MCF 10A (cell line): ENCODE measurements around the gene ACTL8. TPM values are rescaled to one million over a fixed set of nuclear protein-coding genes. Genes with fewer than 3 reads are reported as not detected.

Experiments
- BruUV-seq: library from RNA; stranded (reverse); fragments of 400-500 nt; replicated peaks from 2 replicates; lab custom pipeline; 2021; lab: Mats Ljungman, UMichigan
- CTCF ChIA-PET: fragments of 300-600 bp; sonication (Branson Sonifier 250); formaldehyde crosslinking; extraction: SDS; loops from one replicate; lab custom pipeline; 2021; ENCODE audit warnings: antibody characterized with exemption, inconsistent platforms; lab: Yijun Ruan, JAX
- POLR2A ChIA-PET: fragments of 300-600, 350-650 bp; sonication (Branson Sonifier 250); formaldehyde crosslinking; extraction: SDS; loops from one replicate; lab custom pipeline; 2020; ENCODE audit warnings: antibody characterized with exemption, inconsistent platforms; lab: Yijun Ruan, JAX
- DNase-seq: peaks from one replicate; pipeline ENCODE4 v3.0.0-alpha.2; 2018; ENCODE audit not compliant: unreplicated experiment
- H3K27ac Mint-ChIP-seq: one replicate; pipeline ENCODE4 v1.8.0; 2022; ENCODE audit warnings: mild to moderate bottlenecking, low read depth, mixed read lengths; ENCODE audit not compliant: unreplicated experiment
- H3K27me3 Mint-ChIP-seq: one replicate; pipeline ENCODE4 v1.8.0; 2022; ENCODE audit warnings: mixed read lengths; ENCODE audit not compliant: insufficient read depth, unreplicated experiment
- H3K36me3 Mint-ChIP-seq: one replicate; pipeline ENCODE4 v1.8.0; 2022; ENCODE audit warnings: mild to moderate bottlenecking, moderate library complexity, mixed read lengths; ENCODE audit not compliant: insufficient read depth, unreplicated experiment
- H3K4me1 Mint-ChIP-seq: one replicate; pipeline ENCODE4 v1.8.0; 2022; ENCODE audit warnings: mixed read lengths; ENCODE audit not compliant: insufficient read depth, unreplicated experiment
- H3K4me3 Mint-ChIP-seq: one replicate; pipeline ENCODE4 v1.8.0; 2022; ENCODE audit warnings: mild to moderate bottlenecking, moderate library complexity, mixed read lengths; ENCODE audit not compliant: unreplicated experiment
- H3K9me3 Mint-ChIP-seq: one replicate; pipeline ENCODE4 v1.8.0; 2022; ENCODE audit warnings: mixed read lengths; ENCODE audit not compliant: unreplicated experiment
- CTCF ChIP-seq: fragments of 200-600 bp; IDR thresholded peaks from one replicate; pipeline ENCODE4 v1.8.0; 2022; ENCODE audit warnings: antibody characterized with exemption, mild to moderate bottlenecking; ENCODE audit not compliant: unreplicated experiment
- intact Hi-C: fragments of 100-400 bp; cut with micrococcal nuclease; formaldehyde crosslinking; loops from 2 replicates; pipeline ENCODE4 v1.14.1; 2022
- total RNA-seq: library from RNA; stranded (reverse); gene quantifications from 2 replicates; pipeline ENCODE4 v1.2.3, GENCODE V29; 2022

Gene ACTL8
- total RNA-seq, 1 experiment from 2014 or later: 0.23 TPM

GRCh38 chr1:17837233-17838030, 82.3 kb downstream of the ACTL8 start:
- Mint-ChIP-seq H3K4me3 (no peak overlapping the region), H3K36me3 (no peaks in the 10 kb centered on the region), H3K27ac (no peak overlapping the region), H3K27me3 (peaks cover 37% of the 10 kb centered on the region), H3K4me1 (no peaks in the 10 kb centered on the region), H3K9me3 (no peaks in the 10 kb centered on the region)
- ChIA-PET CTCF (no interaction called here), POLR2A (no interaction called here)
- no TSS peak for BruUV-seq
- DNase-seq: peak; percentile 27
- TF ChIP-seq CTCF: no peak
- intact Hi-C loops: loop anchor here (10.0 kb wide), 1 partner anchor 67 kb away; no protein-coding TSS in a partner anchor

- BruUV-seq: no TSS peak
- ChIA-PET POLR2A (no interaction called here), CTCF (interaction anchor here (0.6 kb wide), 1 partner anchor 127 kb away, joined by 4 read pairs; no protein-coding TSS in a partner anchor)
- H3K27me3 Mint-ChIP-seq: peaks cover 39% of the 10 kb centered on the region
- H3K9me3 Mint-ChIP-seq: no peaks in the 10 kb centered on the region
- no peak for TF ChIP-seq CTCF
- no peak for DNase-seq
- intact Hi-C loops: loop anchor here (10.0 kb wide), 1 partner anchor 65 kb away; no protein-coding TSS in a partner anchor
- no peak overlapping the region for H3K4me3 Mint-ChIP-seq
- H3K36me3 Mint-ChIP-seq: no peaks in the 10 kb centered on the region
- H3K4me1 Mint-ChIP-seq: no peaks in the 10 kb centered on the region
- H3K27ac Mint-ChIP-seq: no peak overlapping the region
Measured at GRCh38 chr1:17839641-17840196, 84.6 kb downstream of the ACTL8 start.

- intact Hi-C loops: no loop called here
- Mint-ChIP-seq H3K27ac (no peak overlapping the region), H3K27me3 (peaks cover 42% of the 10 kb centered on the region), H3K4me3 (no peak overlapping the region), H3K4me1 (no peaks in the 10 kb centered on the region), H3K36me3 (no peaks in the 10 kb centered on the region), H3K9me3 (no peaks in the 10 kb centered on the region)
- CTCF ChIA-PET: interaction anchor here (0.7 kb wide), 1 partner anchor 320 kb away, joined by 3 read pairs; no protein-coding TSS in a partner anchor
- no TSS peak for BruUV-seq
- DNase-seq: no peak
- POLR2A ChIA-PET: no interaction called here
- TF ChIP-seq CTCF: no peak
Measured at GRCh38 chr1:17841944-17842343, 86.8 kb downstream of the ACTL8 start.

- no peaks in the 10 kb centered on the region for H3K4me1 Mint-ChIP-seq
- no peak for DNase-seq
- no peak for TF ChIP-seq CTCF
- H3K27ac Mint-ChIP-seq: no peak overlapping the region
- intact Hi-C loops: no loop called here
- H3K27me3 Mint-ChIP-seq: peaks cover 50% of the 10 kb centered on the region
- H3K9me3 Mint-ChIP-seq: no peaks in the 10 kb centered on the region
- no peak overlapping the region for H3K4me3 Mint-ChIP-seq
- BruUV-seq: no TSS peak
- no peaks in the 10 kb centered on the region for H3K36me3 Mint-ChIP-seq
- CTCF ChIA-PET: no interaction called here
- POLR2A ChIA-PET: no interaction called here
Measured at GRCh38 chr1:17842686-17843085, 87.6 kb downstream of the ACTL8 start.
